Calu3 (cell line): ENCODE data around the gene SERPINI1. TPM values are rescaled to one million over a fixed set of nuclear protein-coding genes. Genes with fewer than 3 reads are reported as not detected.

Experiments used
- Bru-seq: library from RNA; stranded (reverse); fragments of 400-500 nt; gene quantifications from one replicate; lab custom pipeline; 2021; lab: Mats Ljungman, UMichigan
- BruChase-seq, 2 experiments: library from RNA; stranded (reverse); fragments of 400-500 nt; gene quantifications; one replicate each; lab custom pipeline; 2021; lab: Mats Ljungman, UMichigan
- BruUV-seq: library from RNA; stranded (reverse); fragments of 400-500 nt; replicated peaks from 2 replicates; lab custom pipeline; 2021; lab: Mats Ljungman, UMichigan
- CTCF ChIA-PET: fragments of 300-600 bp; sonication (Branson Sonifier 250); formaldehyde crosslinking; loops from one replicate; lab custom pipeline; 2022; ENCODE audit warnings: antibody characterized with exemption; lab: Charles Lee
- DNase-seq: peaks from one replicate; pipeline ENCODE4 v3.0.0; 2022
- H3K27ac Mint-ChIP-seq: one replicate; pipeline ENCODE4 v1.8.0; 2022; ENCODE audit warnings: mixed read lengths; ENCODE audit not compliant: unreplicated experiment
- H3K27me3 Mint-ChIP-seq: one replicate; pipeline ENCODE4 v1.8.0; 2022; ENCODE audit warnings: mixed read lengths; ENCODE audit not compliant: unreplicated experiment
- H3K36me3 Mint-ChIP-seq: one replicate; pipeline ENCODE4 v1.8.0; 2022; ENCODE audit warnings: mild to moderate bottlenecking, moderate library complexity, mixed read lengths; ENCODE audit not compliant: insufficient read depth, unreplicated experiment
- H3K4me1 Mint-ChIP-seq: one replicate; pipeline ENCODE4 v1.8.0; 2022; ENCODE audit warnings: mild to moderate bottlenecking, low read depth, mixed read lengths; ENCODE audit not compliant: unreplicated experiment
- H3K4me3 Mint-ChIP-seq: one replicate; pipeline ENCODE4 v1.8.0; 2022; ENCODE audit warnings: mild to moderate bottlenecking, low read depth, moderate library complexity, mixed read lengths; ENCODE audit not compliant: unreplicated experiment
- H3K9me3 Mint-ChIP-seq: one replicate; pipeline ENCODE4 v1.8.0; 2022; ENCODE audit warnings: low read depth, mixed read lengths; ENCODE audit not compliant: unreplicated experiment
- intact Hi-C: fragments of 100-400 bp; cut with micrococcal nuclease; formaldehyde crosslinking; loops from one replicate; pipeline ENCODE4 v1.10.0; 2022; ENCODE audit not compliant: unreplicated experiment
- long read RNA-seq: library from polyadenylated mRNA; stranded (forward); transcript quantifications from one replicate; pipeline ENCODE4 v2.0.0, GENCODE V29; 2022
- total RNA-seq: library from RNA; stranded (reverse); gene quantifications from 2 replicates; pipeline ENCODE4 v1.2.3, GENCODE V29; 2022
- TF ChIP-seq, protein P1 (sequence below): fragments of 200-600 bp; IDR thresholded peaks from one replicate; pipeline ENCODE4 v1.8.0; 2022; ENCODE audit warnings: antibody characterized with exemption; ENCODE audit not compliant: unreplicated experiment

SERPINI1 gene
- total RNA-seq (1.9 and 2.2 TPM in 2 replicates), Bru-seq, nascent RNA (percentile 36 among the genes with signal in this experiment), BruChase-seq, experiment 1, labeled RNA remaining after a 6-hour chase (percentile 35 among the genes with signal in this experiment), BruChase-seq, experiment 2, labeled RNA remaining after a 2-hour chase (percentile 40 among the genes with signal in this experiment)
- long read RNA-seq, transcript SERPINI1-202 (9 exons, 1,890 nt): major isoform, 7 of 8 reads
- long read RNA-seq, partial matches to known transcripts: 1 of 8 reads
- long read RNA-seq, other reads (novel, unspliced or antisense): 0 of 8 reads

DNA sequence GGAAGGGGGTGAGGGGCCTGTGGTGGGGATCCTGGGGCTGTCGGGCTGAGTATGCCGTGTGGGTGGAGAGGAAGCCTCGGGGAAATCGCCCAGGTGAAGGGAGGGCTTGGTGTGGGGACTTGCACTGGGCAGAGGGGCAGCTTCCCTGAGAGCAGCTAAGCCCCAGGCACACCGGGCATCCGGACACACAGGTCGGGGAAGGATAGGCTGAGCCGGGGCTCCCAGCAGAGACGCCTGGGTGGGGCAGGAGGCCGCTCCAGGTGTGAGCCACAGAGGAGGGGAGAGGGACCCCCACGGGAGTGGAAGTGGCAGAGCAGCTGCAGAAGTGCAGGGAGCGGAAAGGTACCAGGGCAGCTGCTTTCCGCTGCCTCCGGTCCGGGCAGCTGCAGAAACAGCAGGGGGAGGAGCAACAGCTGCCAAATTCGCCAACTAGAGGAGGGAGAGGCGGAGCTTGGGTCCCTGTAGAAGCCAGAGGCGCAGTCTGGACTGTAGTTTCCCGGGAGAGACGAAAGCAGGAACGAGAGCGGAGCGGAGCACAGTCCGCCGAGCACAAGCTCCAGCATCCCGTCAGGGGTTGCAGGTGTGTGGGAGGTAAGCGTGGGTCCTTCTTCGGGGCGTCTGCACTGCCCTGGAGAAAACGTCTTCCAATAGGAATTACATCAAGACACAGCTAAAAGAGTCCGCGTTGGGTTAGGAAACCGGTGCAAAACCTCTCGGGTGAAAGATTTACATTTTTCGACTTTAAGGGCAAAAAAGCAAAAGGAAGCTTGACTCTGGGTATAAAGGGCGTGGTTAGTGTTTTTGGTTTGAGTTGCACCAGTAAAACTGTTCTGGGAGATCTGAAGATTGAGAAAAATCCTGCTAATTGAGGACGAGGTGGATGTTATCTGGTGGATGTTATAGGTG, at the start of gene SERPINI1:
SERPINI1 (plus strand) TSS at position 489 of the 906 bp plus-strand sequence. CDS start 53,408 bp downstream, outside the sequence.
- CTCF ChIA-PET: interaction anchor here (0.6 to 2.0 kb wide), 8 partner anchors 9 to 476 kb away, joined by 3 to 13 read pairs (median 4); partner anchors contain the start of gene ZBBX
- TF ChIP-seq, protein P1, sequence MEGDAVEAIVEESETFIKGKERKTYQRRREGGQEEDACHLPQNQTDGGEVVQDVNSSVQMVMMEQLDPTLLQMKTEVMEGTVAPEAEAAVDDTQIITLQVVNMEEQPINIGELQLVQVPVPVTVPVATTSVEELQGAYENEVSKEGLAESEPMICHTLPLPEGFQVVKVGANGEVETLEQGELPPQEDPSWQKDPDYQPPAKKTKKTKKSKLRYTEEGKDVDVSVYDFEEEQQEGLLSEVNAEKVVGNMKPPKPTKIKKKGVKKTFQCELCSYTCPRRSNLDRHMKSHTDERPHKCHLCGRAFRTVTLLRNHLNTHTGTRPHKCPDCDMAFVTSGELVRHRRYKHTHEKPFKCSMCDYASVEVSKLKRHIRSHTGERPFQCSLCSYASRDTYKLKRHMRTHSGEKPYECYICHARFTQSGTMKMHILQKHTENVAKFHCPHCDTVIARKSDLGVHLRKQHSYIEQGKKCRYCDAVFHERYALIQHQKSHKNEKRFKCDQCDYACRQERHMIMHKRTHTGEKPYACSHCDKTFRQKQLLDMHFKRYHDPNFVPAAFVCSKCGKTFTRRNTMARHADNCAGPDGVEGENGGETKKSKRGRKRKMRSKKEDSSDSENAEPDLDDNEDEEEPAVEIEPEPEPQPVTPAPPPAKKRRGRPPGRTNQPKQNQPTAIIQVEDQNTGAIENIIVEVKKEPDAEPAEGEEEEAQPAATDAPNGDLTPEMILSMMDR: peak; percentile 17
- Mint-ChIP-seq H3K27ac (no peak within 1 kb of the TSS), H3K9me3 (no peaks in the 10 kb centered on the region), H3K36me3 (no peaks in the 10 kb centered on the region), H3K4me3 (no peak within 1 kb of the TSS), H3K4me1 (peaks cover 26% of the 10 kb centered on the region), H3K27me3 (no peaks in the 10 kb centered on the region)
- intact Hi-C loops: loop anchor here (10.0 kb wide), 1 partner anchor 359 kb away; the partner anchor contains the start of gene GOLIM4
- no TSS peak for BruUV-seq
- DNase-seq: peak; percentile 93

DNA sequence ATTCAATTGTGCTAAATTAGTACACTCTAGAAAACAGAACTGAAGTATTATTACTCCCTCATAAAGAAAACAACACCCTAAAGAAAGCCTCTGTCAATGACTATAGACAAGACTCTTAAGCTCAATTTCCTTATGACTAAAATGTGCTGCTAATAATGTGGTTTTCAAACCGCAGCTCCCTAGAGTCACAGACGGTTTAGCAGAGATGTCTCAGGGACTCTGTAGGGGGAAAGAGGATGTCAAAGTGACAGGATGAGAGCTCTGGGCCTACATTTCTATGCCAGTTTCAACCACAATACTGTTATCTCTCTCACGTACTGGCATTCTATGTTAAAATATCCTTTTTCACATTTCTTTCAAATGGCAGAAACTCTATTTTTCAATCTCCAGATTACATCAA, 44.2 kb upstream of the SERPINI1 start:
- Mint-ChIP-seq H3K4me1 (peaks cover 10% of the 10 kb centered on the region), H3K4me3 (no peak overlapping the region), H3K36me3 (peaks cover 47% of the 10 kb centered on the region), H3K9me3 (no peaks in the 10 kb centered on the region), H3K27ac (no peak overlapping the region), H3K27me3 (no peaks in the 10 kb centered on the region)
- intact Hi-C loops: no loop called here
- TF ChIP-seq, protein P1: no peak
- no peak for DNase-seq
- CTCF ChIA-PET: no interaction called here
- no TSS peak for BruUV-seq

GRCh38 chr3:167694121-167694520, 41.4 kb upstream of the SERPINI1 start:
- CTCF ChIA-PET: interaction anchor here (1.2 kb wide), 2 partner anchors 9 to 13 kb away, joined by 3 to 5 read pairs; no protein-coding TSS in a partner anchor
- BruUV-seq: no TSS peak
- Mint-ChIP-seq H3K4me1 (peaks cover 8% of the 10 kb centered on the region), H3K27ac (no peak overlapping the region), H3K4me3 (no peak overlapping the region), H3K36me3 (peaks cover 42% of the 10 kb centered on the region), H3K9me3 (no peaks in the 10 kb centered on the region), H3K27me3 (no peaks in the 10 kb centered on the region)
- DNase-seq: no peak
- TF ChIP-seq, protein P1: no peak
- intact Hi-C loops: no loop called here

DNA sequence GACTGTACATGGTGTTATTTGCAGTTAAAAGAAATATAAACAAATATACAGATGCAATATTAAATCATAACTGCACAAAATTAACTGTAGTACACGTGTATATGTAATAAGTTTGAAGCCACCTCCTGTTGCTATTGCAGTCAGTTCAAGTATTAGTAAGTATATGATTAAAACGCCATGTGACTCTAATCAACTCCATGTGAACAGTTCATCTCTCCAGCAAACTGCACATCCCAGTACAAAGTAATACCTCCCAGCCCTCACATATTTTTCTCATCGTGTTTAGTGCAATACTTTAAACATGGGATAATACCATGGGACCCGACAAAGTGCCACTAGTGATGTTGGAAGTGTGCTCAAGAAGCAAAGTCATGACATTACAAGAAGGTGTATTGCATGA, 35.5 kb upstream of the SERPINI1 start:
- CTCF ChIA-PET: no interaction called here
- intact Hi-C loops: no loop called here

More for the DNA sequence above, 35.5 kb upstream of the SERPINI1 start:
- no peak for DNase-seq
- Mint-ChIP-seq H3K4me3 (no peak overlapping the region), H3K27ac (no peak overlapping the region), H3K9me3 (no peaks in the 10 kb centered on the region), H3K27me3 (no peaks in the 10 kb centered on the region), H3K36me3 (peaks cover 14% of the 10 kb centered on the region), H3K4me1 (no peaks in the 10 kb centered on the region)
- TF ChIP-seq, protein P1: no peak
- BruUV-seq: no TSS peak
